ENCODE measurements around the gene G6PD. TPM values are rescaled to one million over a fixed set of nuclear protein-coding genes. Genes with fewer than 3 reads are reported as not detected.
A peak's percentile ranks its signal among the peaks of the same experiment; 100 is the strongest.

Gene G6PD
- total and polyA plus RNA-seq, 10 of the 15 experiments (the other 5 are each of a cell fraction or from before 2014, with no cell fraction given) = 1.6 to 62.5 (median 28.4) TPM

GRCh38 chrX:154486052-154486395 is 60.6 kb downstream of the G6PD start:
- Histone ChIP-seq H3K36me3 (ENCODE audit: control insufficient read depth in 2 of 2, insufficient read depth in 2 of 2, low read length in 1 of 2) (peaks cover 0 to 2% of the 10 kb centered on the region in 2 experiments; a peak in 2 of 4 replicates), H3K4me1 (ENCODE audit: control insufficient read depth, insufficient read depth, low read length) (peaks cover 8% of the 10 kb centered on the region; the same call in 1 of the 2 replicates), H3K4me2 (ENCODE audit: control insufficient read depth, insufficient read depth) (peak overlapping the region; percentile 77), H2AFZ (ENCODE audit: control insufficient read depth, low read depth, low read length) (peak overlapping the region; percentile 19; the same call in 1 of the 2 replicates), H3K4me3 (peak overlapping the region; percentile 64), H3K27me3 (replicated peaks in 1 of 2; ENCODE audit: control insufficient read depth in 2 of 2, insufficient read depth in 2 of 2, low read length in 1 of 2) (no peaks in the 10 kb centered on the region), H3K9ac (ENCODE audit: control insufficient read depth, insufficient read depth, low read length) (peak overlapping the region; percentile 75), H3K27ac (ENCODE audit: control insufficient read depth, insufficient read depth) (peak overlapping the region; percentile 42), H3K79me2 (ENCODE audit: control insufficient read depth, insufficient read depth, low read length) (peaks cover 21% of the 10 kb centered on the region), H4K20me1 (ENCODE audit: control insufficient read depth, insufficient read depth) (no peaks in the 10 kb centered on the region), H3K9me3 (replicated peaks; ENCODE audit: control insufficient read depth, insufficient read depth, low read length) (no peaks in the 10 kb centered on the region; the same call in 2 of the 3 replicates)
- 27% methylated on average over 35 of the region's 35 CpGs for WGBS (ENCODE audit: insufficient coverage, insufficient replicate concordance, low lambda C conversion rate, missing lambda C conversion rate)
- DNase-seq (ENCODE audit: low read depth, low spot score) (no peak), FAIRE-seq (no peak), ATAC-seq (peak; percentile 9)
- intact Hi-C loops (cut with micrococcal nuclease; ENCODE audit: unreplicated experiment) (no loop called here), in situ Hi-C loops (cut with MboI) (no loop called here)
- no TSS peak for BruUV-seq (replicated peaks)
- no peak for TF ChIP-seq MYC (IDR thresholded peaks at IDR 0.05; ENCODE audit: insufficient read depth, insufficient read length, insufficient replicate concordance, low read length, severe bottlenecking)
- TF ChIP-seq POLR2A (IDR thresholded peaks at IDR 0.05; ENCODE audit: low read depth, low read length) = 0 out of 2 replicates have a peak, but pooled peaks have one; percentile 10
- TF ChIP-seq MYB (IDR thresholded peaks at IDR 0.05; ENCODE audit: borderline replicate concordance, low read depth, low read length) = no peak
- 0 out of 2 replicates have a peak, but pooled peaks have one; percentile 34 for TF ChIP-seq NR2F1 (conservative IDR thresholded peaks at IDR 0.05)
- RAD21 ChIA-PET (ENCODE audit: unreplicated experiment) = interaction anchor here (1.4 to 1.5 kb wide), 2 partner anchors 11 to 41 kb away, joined by 4 read pairs; no protein-coding TSS in a partner anchor
- SMC1A ChIA-PET (ENCODE audit: uncharacterized antibody, unreplicated experiment) = interaction anchor here (1.5 to 1.6 kb wide), 2 partner anchors 9 to 41 kb away, joined by 3 to 7 read pairs; no protein-coding TSS in a partner anchor
- CTCF ChIA-PET = interaction anchor here (2.1 kb wide), 1 partner anchor 41 kb away, joined by 6 read pairs; no protein-coding TSS in a partner anchor
- POLR2A ChIA-PET = interaction anchor here (1.0 to 1.3 kb wide), 3 partner anchors 8 to 25 kb away, joined by 3 to 7 read pairs (median 4); partner anchors contain the start of gene LAGE3
